NCI-H82 treated with DMSO at 0.1 percent for 48 hours (cell line): ENCODE measurements around the gene ZNF444.

Source experiments
- DNase-seq: peaks from one replicate; lab custom pipeline; 2025; ENCODE audit not compliant: unreplicated experiment; lab: John Stamatoyannopoulos, UW

ZNF444 gene

GRCh38 chr19:56121180-56122167 lies 19.6 kb upstream of the ZNF444 start, which contains the start of gene ZNF787:
Gene ZNF787, minus strand, starts transcription at chr19:56121295. Its CDS starts 18,078 bp downstream, at chr19:56103217.
- DNase-seq = peak; percentile 83

- DNase-seq = no peak
These were observed 17.7 kb upstream of the ZNF444 start for GRCh38 chr19:56123266-56123891.

DNA sequence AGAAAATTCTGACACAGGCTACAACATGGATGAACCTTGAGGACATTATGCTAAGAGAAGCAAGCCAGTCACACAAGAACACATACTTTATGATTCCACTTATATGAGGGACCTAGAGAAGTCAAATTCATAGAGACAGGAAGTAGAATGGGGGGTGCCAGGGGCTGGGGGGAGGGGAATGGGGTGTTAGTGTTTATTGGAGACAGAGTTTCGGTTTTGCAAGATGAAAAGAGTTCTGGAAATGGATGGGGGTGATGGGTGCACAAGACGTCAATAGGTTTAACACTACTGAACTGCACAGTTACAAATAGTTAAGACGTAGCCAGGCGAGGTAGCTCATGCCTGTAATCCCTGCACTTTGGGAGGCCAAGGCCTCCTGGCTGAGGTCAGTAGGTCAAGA lies 16.5 kb upstream of the ZNF444 start:
- no peak for DNase-seq

- DNase-seq = no peak
These were observed 15.1 kb upstream of the ZNF444 start for GRCh38 chr19:56125806-56126590.

GRCh38 chr19:56126983-56127780 lies 13.9 kb upstream of the ZNF444 start:
- DNase-seq = no peak

DNA sequence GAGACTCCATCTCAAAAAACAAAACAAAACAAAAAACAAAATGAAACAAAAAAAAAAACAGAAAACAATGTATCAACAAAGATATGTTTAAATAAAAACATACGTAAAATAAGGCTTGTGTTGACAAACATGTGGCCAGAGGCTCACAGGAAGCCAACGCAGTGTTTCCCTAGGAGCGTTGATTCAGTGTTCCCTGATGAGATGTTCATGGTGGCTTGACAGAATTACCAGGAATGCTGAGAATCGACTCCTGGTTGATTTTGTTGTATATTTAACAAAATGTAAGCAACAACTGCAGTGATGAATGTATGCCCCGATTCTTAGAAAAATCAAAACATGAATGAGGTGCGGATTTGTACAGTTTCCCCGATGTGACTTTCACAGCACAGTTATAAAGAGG lies 11.1 kb upstream of the ZNF444 start:
- no peak for DNase-seq

GRCh38 chr19:56131651-56132050 lies 9.4 kb upstream of the ZNF444 start:
- no peak for DNase-seq

DNA sequence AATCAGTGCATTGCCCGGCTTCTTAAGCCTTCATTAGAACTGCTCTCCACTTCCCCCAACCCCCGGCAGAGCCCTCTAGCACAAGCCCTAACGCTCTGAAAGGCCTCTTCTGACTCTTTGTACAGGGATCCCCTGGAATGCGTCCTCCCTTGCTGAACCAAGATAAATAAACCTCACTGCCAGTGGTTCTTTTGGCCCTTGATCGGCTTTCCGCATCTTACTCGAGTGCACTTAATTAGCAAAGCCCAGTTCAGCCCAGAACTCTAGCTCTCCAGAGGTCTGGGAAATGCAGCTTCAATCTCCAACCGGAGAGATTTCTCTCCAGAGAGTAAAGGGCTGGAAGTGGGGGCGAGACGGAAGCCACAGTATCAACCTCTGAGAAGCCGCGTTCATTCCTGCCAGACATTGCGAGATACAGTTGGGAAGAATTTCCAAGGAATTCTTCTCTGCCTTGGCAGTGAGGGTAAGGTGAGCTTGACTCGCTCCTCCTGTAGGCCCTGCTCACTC lies 8.7 kb upstream of the ZNF444 start:
- no peak for DNase-seq

DNA sequence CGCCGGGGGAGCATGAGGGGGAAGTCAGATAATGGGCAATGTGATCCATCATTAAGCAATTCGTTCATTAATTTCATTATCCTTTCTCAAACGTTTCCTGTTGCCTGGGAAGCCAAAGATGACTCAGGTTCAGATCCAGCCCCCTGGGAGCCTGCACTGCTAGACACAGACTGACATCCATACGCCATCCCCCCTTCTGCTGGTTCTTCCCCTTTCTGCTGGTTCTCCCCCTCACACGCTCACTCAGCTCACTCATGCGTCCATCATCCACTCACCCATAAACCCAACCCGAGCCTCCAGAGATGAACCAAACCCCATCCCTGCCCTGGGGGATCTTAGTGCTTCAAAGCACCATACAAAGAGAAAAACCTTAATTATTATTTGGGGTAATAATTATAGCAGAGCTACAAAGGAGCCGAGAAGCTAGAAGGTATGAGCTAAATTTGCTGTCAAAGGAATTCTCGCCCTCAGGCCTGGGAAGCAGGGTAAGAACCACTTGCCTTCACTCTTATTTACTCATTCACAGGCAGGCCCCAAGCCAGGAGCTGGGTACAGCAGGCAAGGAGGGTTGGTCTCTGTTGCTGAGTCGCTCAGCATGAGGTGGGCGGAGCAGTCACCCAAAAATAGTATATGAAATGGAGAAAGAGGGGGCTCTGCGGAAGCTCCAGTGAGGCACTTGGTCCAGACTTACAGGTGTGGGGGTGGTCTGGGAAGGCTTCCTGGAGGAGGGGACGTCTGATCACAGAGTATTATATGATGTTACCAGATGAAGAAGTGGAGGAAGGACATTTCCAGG lies 7.0 kb upstream of the ZNF444 start:
- no peak for DNase-seq

- DNase-seq = no peak
These were observed 6.5 kb upstream of the ZNF444 start for GRCh38 chr19:56134654-56134921.

GRCh38 chr19:56136362-56136761 lies 4.7 kb upstream of the ZNF444 start:
- DNase-seq = no peak

DNA sequence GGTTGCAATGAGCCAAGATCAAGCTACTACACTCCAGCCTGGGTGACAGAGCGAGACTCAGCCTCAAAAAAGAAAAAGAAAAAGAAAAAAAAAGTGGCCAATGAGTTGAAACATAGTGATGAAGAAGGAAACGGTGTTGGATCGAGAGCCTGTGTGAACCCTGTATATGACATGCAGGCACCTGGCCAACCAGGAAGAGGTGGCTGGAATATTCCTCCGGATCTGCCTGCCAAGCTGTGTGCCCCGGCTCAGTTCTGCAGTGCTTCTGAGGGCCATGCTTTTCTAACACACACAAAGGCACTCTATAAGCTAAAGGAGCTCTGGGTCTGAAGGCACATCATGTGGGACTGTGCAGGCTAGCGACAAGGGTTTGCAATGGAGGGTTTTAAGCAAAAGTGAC lies 3.7 kb upstream of the ZNF444 start:
- DNase-seq = no peak

GRCh38 chr19:56138069-56138468 lies 3.0 kb upstream of the ZNF444 start:
- DNase-seq = no peak

- DNase-seq = no peak
These were observed 1.1 kb upstream of the ZNF444 start for GRCh38 chr19:56139847-56140582.

GRCh38 chr19:56141417-56141993 lies 418 bp downstream of the ZNF444 start:
- DNase-seq = no peak

DNA sequence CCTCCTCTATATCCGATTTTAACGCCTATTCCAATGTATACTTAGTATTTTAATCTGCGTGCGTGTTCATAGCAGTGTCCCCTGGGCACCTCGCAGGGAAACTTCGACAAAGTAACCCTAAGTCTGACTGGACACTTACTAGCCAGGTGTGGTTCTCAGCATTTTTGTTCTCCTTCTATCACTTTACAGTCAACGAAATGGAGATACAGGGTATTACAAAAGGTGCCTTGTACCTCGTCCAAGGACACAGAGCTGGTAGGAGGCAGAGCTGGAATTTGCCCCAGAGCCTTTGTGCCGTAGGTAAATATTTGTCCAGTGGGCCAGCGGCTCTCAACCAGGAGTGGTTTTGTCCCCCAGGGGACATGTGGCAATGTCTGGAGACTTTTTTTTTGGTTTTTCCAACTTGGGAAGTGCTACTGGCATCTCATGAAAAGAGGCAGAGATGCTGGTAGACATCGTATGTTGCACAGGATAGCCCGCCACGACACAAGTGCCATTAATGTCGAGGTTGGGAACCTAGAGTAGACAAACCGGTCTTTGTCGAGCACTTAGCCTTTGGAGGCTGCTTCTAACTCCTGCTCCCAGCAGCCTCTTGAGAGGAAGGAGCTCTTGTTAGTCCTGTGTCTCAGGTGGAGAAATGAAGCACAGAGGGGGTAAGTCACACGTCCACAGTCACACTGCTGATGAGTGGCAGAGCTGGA lies 1.1 kb downstream of the ZNF444 start:
- no peak for DNase-seq

GRCh38 chr19:56142897-56143434 lies 1.9 kb downstream of the ZNF444 start:
- no peak for DNase-seq

GRCh38 chr19:56144376-56144775 lies 3.3 kb downstream of the ZNF444 start:
- DNase-seq = no peak
